ENCODE results near the gene NME9.

Gene NME9

DNA sequence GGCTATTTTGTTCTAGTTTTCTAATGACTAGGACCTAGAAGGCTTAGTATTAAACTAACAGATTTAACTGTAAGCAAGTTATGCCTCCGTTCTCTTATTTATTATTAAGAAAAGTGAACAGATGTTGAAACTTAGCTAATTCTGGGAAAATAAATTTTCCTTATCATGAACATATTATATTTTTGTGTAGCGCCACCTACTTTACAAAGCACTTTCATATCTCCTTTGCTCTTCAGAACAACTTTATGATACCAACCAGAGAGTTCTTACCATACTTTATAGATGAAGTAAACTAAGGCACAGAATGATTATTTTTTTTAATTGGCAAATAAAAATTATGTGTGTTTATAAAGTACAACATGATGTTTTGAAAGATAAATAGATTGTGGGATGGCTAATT lies 59.4 kb downstream of the NME9 start:
- no peak for DNase-seq

DNA sequence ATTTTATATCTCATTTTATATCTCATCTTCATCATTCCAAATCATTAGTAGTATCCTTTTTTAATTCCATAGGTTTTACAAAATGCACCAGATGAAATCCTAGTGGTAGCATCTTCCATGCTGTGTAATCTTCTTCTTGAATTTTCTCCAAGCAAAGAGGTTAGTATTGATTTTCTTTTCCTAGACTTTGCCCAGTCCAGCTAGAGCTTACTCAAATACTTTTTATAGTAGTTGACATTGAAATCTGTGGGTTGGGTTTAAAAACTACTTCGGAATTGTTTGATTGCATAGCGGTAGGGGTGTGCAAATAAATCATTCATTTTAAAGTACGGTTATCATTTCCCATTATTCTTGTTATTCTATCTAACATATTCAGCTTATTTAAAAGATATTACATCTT lies 62.6 kb downstream of the NME9 start:
- no peak for DNase-seq

DNA sequence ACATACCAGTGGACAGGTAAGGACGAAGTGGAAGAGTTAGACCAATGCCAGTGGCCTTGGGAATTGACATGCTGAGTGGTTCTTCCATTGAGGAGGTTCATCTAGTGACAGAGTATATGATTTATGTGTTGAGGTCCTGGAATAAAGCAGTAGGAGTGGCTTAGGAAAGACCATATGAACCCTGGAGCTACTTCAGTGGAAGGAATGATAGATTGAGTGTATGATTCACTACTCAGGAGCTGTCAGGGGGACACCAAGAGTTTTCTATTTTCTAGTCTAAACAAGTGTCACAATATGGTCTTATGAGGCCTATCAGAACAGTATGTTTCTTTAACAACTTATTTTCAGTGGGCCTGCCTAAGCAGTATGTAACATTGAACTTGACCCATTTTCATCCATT lies 63.9 kb downstream of the NME9 start:
- no peak for DNase-seq

DNA sequence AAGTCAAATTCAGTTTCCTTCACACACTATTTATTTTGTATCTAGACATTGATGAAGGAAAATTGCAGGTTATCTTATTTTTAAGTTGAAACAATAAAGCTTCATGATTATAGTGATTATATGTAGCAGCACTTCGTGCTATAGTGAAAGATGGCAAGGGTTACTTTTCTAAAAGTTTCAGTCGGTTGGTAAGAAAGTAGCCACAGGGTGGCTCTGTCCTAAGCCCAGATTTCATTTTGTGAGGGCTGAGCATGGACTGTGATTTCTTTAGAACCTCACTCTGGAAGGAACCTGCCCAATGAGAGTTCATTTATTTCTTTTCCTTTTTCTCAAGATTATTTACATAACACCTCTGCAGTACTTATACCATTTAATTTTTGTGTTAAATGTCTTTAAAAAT lies 66.5 kb downstream of the NME9 start:
- no peak for DNase-seq

DNA sequence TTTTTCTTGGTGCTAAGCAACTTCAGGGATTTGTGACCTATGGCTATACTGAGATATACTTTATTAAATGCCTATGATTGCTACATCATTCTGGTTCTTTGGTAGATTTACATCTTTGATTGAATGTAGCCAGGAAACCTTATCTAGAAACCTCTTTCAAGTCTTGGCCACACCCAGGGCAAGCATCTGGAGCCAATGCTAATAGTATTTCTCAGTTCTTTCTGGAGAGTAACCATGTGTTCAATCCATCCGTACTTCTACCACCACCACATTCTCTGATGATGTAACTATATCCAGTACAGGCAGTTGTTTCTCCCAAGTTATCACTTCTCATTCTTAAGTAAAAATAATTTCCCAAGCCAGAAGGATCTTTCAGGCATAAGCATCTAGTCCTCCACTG lies 69.0 kb downstream of the NME9 start:
- DNase-seq: no peak

DNA sequence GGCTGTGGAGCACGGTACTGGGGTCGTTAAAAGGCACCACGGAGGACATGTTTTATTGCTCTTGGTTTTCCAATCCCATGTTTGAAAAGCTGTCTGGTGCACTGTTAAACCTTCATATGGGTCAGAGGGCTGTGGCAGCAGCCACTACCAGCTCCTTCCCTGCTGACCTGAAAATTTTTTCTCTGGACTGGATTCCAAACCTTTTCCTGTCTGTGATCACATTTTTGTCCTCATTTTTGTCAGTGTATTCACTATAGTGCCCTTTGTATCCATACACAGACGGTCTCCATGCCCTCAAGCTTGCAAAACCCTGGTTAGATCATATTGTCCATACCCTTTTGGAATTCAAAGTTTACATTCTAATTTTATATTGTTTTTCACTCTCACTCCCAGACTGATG lies 70.5 kb downstream of the NME9 start:
- DNase-seq: no peak

DNA sequence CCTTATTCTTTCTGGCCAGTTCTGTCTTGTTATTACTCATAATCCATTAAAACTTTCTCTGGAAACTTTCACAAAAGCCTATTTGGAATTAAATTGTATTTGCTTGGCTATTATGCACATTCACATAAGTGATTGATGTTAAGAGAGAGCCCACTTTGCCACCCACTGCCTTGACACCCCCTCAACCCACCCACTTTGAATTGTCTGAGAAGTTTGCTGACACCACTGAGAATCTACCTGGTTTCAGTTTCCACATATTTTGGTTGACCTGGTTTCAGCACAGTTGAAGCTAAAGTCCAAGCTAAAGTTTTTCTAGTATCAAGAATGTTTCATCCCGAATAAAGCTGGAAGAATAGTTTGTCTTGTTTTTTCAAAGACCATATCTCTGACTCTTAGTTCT lies 71.7 kb downstream of the NME9 start:
- DNase-seq: no peak

DNA sequence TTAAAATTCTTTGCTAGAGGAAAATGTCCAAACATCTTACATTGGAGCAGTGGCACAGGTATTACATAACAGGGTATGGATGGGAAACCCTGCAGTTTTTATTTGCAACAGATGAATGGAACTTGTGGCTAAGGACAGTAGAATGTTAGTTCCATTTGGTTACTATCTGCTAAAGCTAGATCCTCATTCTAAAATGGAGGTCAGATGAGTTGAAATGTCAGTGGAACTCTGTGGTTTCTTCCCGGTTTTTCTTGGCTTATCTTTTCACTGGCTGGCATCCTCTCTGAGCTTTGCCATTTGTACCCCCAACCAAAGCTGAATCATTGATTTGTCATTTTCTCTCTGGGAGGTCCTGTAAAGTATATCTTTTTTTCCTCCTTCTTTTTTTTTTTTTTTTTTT lies 73.6 kb downstream of the NME9 start:
- DNase-seq: peak; percentile 12

DNA sequence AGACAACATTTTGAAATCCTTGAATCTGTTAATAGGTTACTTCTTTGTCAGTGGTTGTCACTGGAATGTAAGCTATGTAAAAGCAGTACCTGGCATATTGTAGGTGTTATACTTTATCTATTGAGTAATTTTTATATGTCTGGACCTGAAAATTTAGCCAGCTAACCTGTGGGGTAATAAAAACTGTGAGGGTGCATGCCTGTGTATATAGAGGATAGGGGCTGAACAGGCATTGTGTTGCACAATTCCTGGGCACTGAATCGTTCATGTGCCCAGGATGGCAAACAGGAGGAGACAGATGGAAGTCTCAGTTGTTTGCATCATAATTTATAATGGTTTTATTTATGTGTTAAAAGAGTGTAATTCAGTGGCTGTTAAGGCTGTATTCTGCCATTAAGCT lies 75.4 kb downstream of the NME9 start:
- no peak for DNase-seq

DNA sequence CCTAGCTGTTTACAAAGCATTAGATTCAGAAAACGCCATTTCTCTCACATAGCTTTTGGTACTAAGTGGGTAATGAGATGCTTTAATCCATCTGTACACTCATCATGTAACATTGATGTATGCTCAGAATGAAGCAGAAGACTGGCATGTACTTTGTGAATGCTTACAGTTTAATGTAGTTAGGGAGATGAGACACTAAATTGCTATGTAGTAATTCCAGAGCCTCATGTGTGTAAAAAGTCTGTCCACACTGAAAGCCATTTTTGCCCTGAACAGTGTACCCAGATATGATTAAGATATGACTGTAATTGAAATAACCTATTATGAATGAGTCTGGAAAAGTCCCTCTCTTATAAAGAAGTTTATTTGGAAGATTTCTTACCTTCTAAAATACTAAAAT lies 76.0 kb downstream of the NME9 start:
- DNase-seq: peak; percentile 7
